GM13977 (cell line): ENCODE measurements around the gene SYT7.

Source experiments
- DNase-seq: peaks from one replicate; pipeline ENCODE4 v3.0.0; 2012; ENCODE audit warnings: low spot score
- in situ Hi-C: fragments of 300-500 bp; cut with MboI; formaldehyde crosslinking; loops from one replicate; pipeline ENCODE4 v1.12.0; 2022; ENCODE audit warnings: low sequenced_read_pairs, low pct_unique_long_range_greater_than_20kb, mixed read lengths, inconsistent platforms; ENCODE audit not compliant: unreplicated experiment
- TF ChIP-seq, protein P1 (sequence below): IDR thresholded peaks from 2 replicates; pipeline ENCODE4 v1.5.1; 2012; ENCODE audit warnings: mild to moderate bottlenecking, control low read depth; ENCODE audit not compliant: insufficient read depth; ENCODE audit errors: extremely low read depth, missing control alignments

The SYT7 gene

GRCh38 chr11:61607920-61608599 lies 27.2 kb upstream of the SYT7 start:
- DNase-seq = no peak
- TF ChIP-seq, protein P1, sequence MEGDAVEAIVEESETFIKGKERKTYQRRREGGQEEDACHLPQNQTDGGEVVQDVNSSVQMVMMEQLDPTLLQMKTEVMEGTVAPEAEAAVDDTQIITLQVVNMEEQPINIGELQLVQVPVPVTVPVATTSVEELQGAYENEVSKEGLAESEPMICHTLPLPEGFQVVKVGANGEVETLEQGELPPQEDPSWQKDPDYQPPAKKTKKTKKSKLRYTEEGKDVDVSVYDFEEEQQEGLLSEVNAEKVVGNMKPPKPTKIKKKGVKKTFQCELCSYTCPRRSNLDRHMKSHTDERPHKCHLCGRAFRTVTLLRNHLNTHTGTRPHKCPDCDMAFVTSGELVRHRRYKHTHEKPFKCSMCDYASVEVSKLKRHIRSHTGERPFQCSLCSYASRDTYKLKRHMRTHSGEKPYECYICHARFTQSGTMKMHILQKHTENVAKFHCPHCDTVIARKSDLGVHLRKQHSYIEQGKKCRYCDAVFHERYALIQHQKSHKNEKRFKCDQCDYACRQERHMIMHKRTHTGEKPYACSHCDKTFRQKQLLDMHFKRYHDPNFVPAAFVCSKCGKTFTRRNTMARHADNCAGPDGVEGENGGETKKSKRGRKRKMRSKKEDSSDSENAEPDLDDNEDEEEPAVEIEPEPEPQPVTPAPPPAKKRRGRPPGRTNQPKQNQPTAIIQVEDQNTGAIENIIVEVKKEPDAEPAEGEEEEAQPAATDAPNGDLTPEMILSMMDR = no peak
- in situ Hi-C loops = no loop called here

GRCh38 chr11:61607426-61607825 lies 26.6 kb upstream of the SYT7 start:
- TF ChIP-seq, protein P1 = no peak
- DNase-seq = no peak
- in situ Hi-C loops = no loop called here

DNA sequence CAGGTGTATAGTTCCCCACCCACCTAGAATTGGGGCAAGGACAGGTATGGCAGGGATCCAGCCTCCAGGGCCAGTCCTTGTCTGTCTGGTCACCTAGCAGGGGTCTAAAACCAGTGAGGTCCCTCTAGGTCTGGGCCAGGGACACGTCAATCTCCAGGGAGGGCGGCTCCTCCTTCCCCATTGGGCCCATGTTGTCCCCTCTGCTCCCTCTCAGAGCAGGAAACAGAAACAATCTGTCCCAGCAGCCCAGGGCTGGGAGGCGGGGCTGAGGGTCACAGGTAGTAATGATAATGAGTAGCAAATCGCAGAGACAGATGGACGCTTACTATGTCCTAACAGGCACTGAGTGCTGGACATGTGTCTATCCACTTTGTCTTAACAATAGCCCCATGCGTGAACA lies 22.8 kb upstream of the SYT7 start:
- in situ Hi-C loops = no loop called here
- no peak for DNase-seq
- TF ChIP-seq, protein P1 = no peak

DNA sequence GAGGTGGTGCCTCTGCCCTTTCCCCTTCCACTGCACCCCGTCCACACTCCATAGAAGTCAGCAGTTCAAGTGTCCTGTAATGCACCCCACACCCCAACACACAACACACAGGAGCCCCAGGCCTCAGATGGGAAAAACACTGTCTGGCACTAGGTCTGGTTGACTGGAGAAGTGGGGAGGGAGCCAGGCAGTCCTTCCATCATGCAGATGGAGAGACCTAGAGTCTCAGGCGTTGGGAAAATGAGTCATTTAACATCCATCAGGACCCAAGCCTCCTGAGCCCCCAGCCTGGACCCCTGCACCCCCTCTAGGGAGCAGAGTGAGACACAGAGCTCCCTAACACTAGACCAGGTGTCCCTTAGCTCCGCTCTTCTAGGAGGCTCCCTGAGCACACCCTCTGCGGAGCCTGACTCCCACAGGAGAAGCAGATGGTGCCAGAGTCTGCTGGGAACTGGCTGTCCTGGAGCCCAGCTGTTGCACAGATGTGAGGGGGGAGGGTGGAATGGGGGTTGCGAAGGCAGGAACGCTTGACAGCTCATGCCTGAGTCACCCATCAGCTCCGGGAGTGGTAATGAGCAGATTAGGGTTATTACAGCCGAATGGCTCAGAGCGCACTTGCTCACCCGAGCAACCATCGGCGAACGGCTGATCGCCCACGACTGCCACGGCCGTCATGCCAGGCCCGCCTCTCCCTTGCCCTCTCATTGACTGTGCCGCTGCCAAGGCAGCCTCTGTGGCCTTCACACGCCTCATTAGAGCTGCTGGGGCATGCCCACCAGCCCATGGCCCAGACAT lies 22.1 kb upstream of the SYT7 start:
- DNase-seq = no peak
- TF ChIP-seq, protein P1 = no peak
- in situ Hi-C loops = no loop called here

DNA sequence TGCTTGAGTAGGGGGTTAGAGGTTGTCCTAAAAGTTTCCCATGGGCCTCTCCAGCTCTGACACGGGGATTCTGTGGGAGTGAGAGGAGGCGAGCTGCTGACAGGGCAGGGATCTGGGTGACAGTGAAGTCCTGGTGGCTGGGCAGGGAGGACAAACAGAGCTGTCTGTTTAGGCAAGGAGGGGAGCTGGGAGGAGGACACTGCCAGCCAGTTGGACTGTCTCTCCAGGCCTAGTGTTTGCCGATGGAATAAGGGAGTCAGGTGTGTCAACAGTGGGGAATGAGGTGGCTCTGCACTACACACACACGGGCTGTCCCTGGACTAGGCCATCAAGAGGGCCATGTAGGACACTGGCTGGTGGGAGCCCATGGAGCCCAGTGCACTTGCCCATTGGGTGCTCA lies 20.6 kb upstream of the SYT7 start:
- TF ChIP-seq, protein P1 = no peak
- no peak for DNase-seq
- in situ Hi-C loops = no loop called here

DNA sequence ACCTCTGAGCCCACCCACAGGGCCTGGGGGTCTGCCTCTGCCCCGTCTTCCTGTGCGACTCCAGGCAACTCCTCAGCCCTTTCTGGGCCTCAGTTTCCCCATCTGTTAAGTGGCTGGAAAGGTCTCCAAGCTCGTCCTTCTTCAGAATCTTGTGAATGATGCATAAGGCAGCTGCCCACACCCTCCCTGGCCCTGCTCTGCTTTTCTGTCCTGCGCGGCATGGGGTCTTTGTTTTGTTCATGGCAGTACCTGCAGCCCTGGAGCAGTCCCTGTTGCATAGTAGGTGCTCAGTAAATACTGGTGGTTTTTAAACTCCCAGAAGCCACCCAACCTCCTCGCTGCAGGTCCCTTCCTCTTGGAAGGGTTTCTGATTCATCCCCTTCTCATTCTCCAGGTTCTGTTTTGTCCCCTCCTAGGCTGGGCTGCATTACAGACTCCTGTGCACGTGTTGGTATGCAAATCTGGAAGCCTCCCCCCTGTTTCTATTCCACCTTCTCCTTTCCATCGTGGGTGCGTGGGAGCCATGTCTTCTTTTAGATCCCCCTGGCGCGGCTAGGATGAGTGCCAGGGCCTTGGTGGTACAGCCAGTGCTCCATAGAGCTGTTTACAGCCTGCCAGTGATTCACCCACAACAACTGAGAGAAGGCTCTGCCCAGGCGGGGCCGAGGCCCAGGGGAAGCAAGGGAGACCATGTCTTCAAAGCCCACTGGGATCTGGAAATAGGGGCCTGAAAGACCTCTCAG lies 19.3 kb upstream of the SYT7 start:
- no peak for DNase-seq
- TF ChIP-seq, protein P1 = no peak
- in situ Hi-C loops = no loop called here
